NCI-H446 (cell line): ENCODE results near the gene TBC1D2.
"Not testable (repeated sequence)": the region's sequence is repeated elsewhere in the genome, so short reads cannot be mapped to it uniquely, and the experiment has no call there.

Experiments
- DNase-seq, 2 experiments: peaks; one replicate each; lab custom pipeline; 2025; lab: John Stamatoyannopoulos, UW

The TBC1D2 gene, protein sequence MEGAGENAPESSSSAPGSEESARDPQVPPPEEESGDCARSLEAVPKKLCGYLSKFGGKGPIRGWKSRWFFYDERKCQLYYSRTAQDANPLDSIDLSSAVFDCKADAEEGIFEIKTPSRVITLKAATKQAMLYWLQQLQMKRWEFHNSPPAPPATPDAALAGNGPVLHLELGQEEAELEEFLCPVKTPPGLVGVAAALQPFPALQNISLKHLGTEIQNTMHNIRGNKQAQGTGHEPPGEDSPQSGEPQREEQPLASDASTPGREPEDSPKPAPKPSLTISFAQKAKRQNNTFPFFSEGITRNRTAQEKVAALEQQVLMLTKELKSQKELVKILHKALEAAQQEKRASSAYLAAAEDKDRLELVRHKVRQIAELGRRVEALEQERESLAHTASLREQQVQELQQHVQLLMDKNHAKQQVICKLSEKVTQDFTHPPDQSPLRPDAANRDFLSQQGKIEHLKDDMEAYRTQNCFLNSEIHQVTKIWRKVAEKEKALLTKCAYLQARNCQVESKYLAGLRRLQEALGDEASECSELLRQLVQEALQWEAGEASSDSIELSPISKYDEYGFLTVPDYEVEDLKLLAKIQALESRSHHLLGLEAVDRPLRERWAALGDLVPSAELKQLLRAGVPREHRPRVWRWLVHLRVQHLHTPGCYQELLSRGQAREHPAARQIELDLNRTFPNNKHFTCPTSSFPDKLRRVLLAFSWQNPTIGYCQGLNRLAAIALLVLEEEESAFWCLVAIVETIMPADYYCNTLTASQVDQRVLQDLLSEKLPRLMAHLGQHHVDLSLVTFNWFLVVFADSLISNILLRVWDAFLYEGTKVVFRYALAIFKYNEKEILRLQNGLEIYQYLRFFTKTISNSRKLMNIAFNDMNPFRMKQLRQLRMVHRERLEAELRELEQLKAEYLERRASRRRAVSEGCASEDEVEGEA

DNA sequence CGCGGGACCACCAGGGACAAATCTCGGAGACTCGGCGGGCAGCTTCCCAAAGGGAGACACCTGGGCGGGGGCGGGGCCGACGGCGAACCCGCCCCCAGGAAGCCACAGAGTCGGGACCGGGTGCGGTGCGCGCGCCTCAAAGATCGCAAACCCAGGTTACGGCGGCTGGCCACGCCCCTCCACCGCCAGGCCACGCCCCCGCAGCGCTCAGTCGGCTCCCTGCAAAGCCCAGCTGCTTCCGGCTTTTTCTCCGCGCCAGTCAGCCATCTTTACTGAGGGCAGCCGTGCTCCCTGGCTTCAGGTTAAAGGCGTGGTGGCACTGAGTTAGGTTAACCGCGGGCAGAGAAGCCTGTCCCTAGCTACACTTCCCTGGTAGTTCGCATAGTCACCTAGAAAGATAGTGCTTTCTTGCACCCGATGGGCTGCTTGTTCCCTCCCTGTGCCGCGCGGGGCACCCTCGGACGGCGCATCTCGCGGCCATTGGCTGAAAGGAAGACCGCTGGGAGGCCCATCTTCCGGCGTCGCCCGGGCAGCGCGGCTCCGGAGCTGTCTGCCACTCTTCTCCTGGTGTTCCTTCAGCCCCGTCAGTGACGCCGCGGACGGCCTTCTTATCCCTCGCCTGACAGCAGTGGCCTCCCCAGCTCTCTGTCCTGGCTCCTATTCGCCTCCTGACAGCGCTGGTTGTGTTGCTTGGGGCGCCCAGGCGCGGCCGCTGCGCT lies at the start of gene TBC1D2:
Gene TBC1D2, minus strand, starts transcription at position 72 of the 719 bp plus-strand sequence. CDS start 108 bp downstream, outside the sequence.
- peak; percentile 50 to 88 for DNase-seq

DNA sequence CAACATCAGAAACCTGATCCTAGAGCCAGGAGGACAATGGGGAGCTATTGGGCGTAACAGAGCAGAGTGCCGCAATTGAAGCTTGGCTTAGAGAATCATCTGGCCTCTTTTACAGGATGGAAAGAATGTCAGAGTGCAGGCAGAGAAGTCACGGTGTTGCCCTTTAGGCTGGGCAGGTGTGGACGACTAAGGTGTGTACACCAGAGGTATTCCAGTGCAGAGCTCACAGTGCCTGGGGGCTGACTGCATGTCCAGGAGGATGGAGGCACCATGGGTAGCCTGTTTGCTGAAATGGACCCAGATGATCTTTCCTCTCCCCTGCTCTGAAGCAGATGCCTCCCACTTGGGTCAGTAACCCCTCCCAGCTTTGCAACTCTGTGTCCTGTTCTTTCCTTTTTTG lies 48.9 kb upstream of the TBC1D2 start:
- no peak for DNase-seq

DNA sequence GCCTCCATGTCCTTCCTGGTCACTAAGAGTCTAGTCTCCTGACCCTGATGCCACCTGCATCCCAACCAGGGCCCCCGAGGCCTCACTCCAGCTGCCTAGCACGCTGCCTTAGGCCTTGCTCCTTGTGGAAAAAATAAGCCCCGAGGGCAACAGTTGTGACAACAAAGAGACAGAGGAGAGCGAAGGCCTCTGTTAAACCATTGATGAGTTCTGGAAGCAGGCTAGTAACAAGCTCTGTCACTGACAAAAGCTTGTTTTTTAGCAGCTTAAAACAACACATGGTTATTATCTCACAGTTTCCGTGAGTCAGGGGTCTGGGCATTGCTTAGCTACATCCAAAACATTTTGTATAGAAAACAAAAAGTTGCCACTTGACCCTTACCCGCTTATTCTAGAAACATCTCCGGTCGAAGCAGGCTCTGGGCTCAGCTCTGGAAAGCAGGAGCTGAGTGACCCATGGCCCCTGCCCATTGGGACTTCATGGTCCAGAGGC lies 48.2 kb upstream of the TBC1D2 start:
- DNase-seq, result no peak

DNA sequence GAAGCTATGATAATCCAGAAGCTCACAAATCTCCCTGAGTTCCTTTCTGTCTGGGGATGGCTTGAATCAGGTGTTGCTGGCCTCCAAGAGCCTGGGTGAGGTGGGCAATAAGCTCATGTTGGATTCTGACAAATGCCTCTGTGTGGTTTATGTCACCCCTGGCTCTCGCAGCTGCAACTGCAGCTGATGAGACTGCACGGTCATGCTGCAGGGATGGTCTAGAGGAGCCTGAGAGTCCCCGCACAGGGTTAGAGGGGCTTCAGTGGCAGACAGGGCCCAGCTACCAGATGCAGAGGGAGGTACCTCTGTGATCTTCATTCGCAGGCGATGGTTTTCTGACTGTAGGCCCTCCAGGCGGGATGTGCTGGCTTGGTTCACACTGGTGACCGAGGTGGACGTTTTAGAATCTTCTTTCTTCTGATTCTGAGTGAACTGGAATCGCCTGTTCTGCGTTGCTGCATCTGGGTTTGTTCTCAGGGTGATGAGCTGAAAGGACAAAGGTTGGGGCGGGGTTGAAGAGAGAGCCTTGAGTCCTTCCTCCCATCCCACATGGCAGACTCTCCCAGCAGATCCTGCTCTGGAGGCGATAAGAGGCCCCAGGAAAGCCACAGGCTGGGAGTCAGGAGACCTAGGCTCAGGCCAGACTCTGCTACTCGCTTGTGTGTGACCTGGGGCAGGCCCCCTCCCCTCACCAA lies 47.6 kb upstream of the TBC1D2 start:
- DNase-seq, result no peak

DNA sequence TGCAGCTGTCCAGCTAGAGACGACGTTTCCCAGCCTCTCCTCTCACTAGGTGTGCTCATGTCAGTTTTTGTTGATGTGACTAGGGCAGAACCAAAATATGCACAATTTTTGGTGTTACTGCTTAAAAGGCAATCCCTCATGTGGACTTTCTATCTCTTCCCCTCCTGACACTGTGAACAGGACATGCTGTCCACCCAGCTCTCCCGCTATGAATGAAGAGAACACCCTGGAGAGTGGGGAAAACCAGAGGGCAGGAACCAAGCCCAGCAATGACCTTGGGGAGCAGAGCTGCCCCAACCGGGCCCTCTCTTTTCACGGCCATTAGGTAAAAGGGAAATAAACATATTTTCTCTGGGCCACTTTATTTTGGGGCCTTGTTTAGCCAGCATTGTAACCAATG lies 46.7 kb upstream of the TBC1D2 start:
- DNase-seq, result no peak

DNA sequence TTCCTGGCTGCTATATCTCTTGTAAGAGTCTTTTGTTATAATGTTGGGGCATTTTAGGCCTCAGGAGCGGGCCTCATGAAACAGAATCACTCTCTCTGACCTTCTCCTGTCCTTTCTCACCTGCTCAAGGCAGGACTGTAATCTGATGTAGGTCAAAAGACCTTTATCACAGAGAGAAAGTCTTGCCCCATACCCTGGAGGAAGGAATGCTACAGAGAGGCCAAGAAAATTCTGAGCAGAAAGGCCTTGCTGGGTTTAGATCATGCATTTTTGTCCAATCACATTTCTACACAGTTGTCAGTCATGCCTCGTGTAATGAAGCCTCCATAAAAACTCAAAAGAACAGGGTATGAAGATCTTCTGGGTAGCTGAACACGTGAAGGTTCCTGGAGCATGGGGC lies 45.2 kb upstream of the TBC1D2 start:
- DNase-seq, result no peak

DNA sequence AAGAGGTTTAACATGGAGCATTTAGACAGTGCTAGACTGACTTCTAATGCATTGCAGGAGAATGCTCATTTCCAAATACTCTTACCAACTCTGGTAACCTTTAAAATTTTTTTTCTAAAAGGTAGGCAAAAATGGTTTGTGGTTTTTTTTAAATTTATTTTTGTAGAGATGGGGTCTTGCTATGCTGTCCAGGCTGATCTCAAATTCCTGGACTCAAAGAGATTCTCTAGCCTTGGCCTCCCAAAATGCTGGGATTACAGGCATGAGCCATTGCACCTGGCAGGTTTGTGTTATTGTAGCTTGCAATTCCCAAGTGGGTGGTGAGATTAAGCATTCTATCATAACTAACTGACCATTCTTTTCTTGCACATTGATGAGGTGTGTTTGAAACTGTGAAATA lies 43.0 kb upstream of the TBC1D2 start:
- DNase-seq, result no peak

DNA sequence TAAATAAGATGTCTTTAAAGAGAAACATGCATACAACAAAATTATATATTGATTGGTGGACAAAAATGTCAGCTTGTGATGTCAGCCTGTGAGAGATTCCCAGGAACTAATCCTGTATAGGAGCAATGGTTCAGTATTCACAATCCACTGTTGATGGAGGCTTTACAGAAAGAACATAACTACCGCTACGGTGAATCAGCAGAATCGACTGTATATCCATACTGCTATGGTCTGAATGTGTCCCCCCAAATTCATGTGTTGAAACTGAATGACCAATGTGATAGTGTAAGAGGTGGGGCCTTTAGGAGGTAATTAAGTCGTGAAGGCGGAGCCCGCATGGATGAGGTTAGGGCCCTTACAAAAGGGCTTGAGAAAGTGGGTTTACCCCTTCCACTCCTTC lies 40.4 kb upstream of the TBC1D2 start:
- DNase-seq, result no peak

DNA sequence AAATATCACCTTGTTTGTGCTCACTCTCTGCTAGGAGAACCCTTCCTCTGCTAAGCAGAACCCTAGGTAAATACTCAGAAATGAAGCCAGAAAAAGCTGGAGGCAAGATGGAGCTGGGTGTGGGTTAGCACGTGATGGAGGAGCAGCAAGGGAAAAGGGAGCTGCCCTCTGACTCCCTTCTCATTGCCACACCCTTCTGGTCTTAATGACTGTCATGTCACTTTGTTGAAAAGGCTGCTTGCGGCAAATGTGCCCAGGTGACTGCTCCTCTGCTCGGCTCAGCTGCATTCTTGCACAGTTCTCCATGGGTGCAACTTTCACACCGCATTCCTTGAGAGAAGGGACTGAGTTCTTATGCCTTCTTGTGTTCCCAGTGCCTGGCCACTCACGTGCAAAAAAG lies 36.4 kb upstream of the TBC1D2 start:
- no peak for DNase-seq

DNA sequence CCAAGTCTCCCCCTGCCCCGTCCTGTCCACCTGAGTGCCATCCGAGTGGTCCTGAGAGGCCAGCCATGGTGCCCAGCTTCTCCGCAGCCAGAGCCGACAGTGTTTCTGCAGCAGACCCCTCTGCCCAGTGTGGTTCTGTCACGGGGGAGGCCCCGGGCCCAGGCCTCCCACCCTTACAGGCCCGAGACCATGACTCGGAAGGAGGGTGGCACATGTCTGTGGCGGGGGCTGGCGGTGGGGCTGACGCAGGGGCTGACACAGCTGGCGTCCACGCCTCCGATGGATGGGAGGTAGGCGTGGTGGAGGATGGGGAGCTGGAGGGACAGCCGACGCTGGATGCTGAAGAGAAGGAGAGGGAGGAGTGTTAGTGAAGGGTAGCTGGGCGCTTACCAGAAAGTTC lies 35.0 kb upstream of the TBC1D2 start:
- no peak for DNase-seq

DNA sequence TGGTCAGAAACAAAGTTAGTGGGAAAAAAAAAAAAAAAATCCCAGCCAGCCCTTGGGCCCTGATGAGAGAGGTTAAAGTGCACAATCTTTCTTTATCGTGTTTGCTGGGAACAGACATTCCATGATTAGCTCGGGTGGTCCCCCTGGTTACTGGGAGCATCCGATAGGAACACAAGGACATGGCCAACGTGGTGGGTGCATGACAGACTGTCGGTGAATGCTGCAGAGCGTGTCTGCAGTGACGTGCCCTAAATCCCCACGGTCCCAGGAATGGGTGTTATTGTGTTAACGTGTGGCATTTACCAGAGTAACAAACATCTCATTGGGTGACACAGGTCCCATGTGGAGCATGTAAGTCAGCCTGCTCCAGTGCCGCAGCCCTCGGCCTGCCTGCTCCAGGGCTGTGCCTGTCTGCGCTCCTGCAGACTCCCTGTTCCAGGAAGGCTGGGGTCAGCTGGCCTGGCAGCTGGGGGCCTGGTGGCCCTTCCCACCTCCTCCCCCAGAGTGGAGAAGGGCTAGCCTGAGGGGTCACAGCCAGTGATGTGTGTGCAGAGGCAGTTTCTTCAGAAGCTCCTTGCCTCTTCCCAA lies 34.3 kb upstream of the TBC1D2 start:
- DNase-seq, result no peak

DNA sequence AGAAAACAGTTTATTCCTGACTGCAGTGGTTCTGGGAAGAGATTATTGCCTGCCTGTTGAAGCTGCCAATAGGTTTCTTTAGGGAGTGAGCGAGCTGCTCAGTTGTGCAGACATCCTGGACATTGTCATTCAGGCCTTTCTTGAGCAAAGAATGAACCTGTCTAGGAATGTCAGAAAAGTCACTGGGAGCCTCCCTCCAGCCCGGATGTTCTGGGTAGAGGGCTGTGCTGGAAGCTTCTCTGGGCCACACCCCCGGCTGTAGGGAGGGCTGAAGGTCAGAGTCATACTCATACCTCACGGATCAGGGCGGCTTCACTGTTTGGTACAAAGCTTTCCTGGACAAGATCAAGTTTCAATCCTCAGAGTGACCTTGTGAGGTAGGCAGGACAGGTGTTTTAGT lies 33.4 kb upstream of the TBC1D2 start:
- DNase-seq, result no peak

DNA sequence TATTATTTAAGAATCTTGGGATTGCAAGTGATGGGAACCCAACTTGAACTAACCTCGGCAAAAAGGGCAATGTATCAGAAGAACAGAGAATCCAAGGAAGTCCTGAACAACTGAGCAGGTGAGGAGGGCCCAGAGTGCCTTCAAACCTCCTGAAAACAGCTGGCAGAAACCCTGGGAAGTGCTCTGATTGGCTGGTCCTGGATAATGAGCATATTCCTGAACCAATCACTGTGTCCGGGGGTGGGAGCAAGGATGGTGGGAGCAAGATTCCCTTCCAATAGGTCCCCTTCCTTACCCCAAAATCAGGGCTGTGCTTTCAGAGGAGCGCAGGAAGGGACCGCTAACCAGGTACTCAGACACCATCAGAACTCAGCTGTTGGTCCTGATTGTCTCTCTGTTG lies 31.9 kb upstream of the TBC1D2 start:
- DNase-seq, result no peak

DNA sequence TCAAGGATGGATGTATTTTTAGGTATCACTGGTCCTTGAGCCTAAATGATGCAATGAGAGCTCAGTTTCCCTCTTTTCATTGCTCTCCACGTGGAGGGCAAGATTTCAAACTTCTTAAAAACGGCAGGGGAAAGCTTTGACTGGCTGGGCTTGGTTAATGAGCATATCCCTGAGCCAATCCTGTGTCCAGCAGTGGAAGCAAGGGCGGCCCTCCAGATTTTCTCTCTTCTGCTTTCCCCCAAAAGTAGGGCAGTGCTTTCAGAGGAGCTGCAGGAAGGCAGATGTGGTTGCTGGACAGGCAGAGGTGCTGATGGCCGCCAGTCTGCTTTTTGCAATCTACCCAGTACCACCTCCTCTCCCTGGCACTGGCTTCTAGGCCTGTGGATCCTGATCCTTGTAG lies 30.0 kb upstream of the TBC1D2 start:
- DNase-seq, result no peak

DNA sequence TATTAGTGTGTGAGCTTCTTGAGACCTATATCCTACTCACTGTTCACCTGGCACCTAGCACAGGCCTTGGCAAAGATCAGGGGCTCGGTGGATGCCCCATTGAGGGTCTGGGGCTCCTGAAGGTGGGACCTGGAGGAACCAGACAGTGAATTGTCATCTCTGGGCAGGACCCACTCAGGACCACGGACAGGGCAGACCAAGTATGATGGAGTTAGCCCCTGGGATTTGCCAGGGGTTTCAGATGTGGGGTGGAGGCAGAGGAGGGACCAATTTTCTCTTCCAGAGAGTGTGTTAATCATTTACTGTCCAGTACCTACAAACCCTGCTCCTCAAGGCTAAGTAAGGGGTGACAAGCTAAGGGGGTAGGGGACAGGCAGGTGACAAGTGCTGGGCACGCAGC lies 29.3 kb upstream of the TBC1D2 start:
- no peak for DNase-seq

DNA sequence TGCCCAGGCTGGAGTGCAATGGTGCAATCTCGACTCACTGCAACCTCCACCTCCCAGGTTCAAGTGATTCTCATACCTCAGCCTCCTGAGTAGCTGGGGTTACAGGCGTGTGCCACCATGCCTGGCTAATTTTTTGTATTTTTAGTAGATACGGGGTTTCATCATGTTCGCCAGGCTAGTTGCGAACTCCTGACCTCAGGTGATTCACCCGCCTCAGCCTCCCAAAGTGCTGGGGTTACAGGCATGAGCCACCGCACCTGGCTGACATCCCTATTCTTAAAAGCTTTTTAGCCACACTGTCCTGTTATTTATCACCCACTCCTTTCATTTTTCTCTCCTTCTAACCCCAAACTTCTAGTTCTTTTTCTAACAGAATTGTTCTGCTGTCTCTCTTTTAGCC lies 27.7 kb upstream of the TBC1D2 start:
- not testable (repeated sequence) for DNase-seq

DNA sequence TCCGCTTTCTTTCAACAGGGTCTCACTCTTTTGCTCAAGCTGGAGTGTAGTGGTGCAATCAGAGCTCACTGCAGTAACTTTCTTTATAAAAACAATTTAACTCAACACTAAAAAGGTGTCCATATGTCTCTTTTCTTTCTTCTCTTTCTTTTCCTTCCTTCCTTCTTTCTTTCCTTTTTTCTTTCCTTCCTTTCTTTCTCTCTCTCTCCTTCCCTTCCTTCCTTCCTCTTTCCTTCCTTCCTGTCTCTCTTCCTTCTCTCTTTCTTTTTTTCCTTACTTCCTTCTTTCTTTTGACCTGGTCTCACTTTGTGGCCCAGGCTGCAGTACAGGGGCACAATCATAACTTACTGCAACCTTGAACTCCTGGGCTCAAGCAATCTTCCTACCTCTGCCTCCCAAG lies 25.8 kb upstream of the TBC1D2 start:
- no peak for DNase-seq

DNA sequence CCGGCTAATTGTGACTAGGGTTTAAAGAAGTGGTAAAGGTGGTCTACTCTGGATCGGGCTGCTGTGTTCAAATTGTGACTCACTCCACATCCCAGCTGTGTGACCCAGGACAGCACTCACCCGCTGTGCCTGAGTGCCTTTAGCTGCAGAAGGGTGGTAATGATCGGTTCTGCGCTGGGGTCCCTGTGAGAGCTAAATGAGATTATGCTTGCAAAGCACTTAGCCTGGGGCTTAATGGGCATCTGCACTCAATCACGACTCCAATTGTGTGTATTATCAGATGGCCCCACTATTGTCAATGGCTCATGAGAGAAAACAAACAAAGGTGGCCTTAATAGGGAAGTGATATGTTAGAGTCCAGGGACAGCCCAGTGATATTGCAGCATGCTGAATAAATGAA lies 25.1 kb upstream of the TBC1D2 start:
- no peak for DNase-seq

DNA sequence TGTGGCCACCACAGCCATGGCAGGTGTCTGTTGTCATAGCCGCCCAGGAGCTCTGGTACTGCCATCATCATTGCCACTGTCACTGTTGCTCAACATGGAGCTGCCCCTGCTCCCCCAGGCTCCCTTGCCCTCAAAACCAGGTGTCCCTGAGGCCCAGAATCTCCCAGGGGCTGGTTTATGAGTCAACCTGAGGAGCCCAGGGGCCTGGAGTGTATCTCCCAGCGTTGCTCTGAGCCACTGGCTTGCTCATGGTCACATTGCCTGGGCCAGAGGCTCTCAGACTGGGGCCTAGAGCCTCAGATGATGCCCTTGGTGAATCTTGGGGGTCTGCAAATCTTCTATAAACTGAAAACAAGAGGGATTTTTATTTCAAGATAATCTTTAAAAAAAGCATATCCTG lies 24.7 kb upstream of the TBC1D2 start:
- DNase-seq, result no peak

DNA sequence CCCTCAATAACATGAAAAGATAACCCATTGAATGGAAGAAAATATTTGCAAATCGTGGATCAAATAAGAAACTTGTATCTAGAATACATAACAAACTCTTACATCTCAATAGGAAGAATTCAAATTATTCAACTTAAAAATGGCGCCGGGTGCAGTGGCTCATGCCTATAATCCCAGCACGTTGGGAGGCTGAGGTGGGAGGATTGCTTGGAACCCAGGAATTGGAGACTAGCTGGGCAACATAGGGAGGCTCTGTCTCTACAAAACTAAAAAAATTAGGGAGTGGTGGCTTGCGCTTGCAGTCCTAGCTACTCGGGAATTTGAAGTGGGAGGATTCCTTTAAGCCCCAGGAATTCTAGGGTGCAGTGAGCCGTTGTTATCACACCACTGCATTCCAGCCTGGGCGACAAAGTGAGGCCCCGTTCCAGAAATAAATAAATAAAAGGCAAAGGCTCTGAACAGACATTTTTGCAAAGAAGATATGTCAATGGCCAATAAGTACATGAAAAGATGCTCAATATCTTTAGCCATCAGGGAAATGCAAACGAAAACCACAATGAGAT lies 21.5 kb upstream of the TBC1D2 start:
- no peak for DNase-seq

DNA sequence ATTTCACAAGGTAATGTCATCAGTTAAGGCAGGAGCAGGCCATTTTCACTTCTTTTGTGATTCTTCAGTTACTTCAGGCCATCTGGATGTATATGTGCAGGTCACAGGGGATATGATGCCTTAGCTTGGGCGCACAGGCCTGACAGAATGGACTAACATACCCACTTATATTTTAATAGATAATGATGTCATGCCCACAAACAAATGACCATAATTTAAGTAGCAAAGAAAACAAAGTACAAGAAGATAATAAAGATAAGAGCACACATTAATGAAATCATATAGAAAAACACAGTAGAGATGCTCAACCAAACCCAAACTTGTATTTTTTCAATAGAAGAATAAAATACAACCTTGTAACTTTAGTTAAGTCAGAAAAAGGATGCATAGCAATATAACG lies 19.7 kb upstream of the TBC1D2 start:
- DNase-seq, result no peak
